ENCODE results near the gene HDAC1.

HDAC1 gene

GRCh38 chr1:32380057-32380456 lies 88.2 kb downstream of the HDAC1 start:
- no peak for DNase-seq

Measured in effector CD8-positive, alpha-beta T cell (primary cell).